PC-3 (cell line): Measurements from ENCODE around the gene SLC43A2.

Experiments used
- CTCF ChIP-seq: fragments of 300-600 bp; sonication (generic); conservative IDR thresholded peaks from 2 replicates; pipeline ENCODE4 v1.5.1; 2017; ENCODE audit warnings: antibody characterized with exemption, low read depth, mild to moderate bottlenecking, low read length
- EZH2 ChIP-seq: fragments of 300-600 bp; sonication (generic); IDR thresholded peaks from one replicate; pipeline ENCODE4 v1.6.1; 2017; ENCODE audit warnings: antibody characterized with exemption, mild to moderate bottlenecking, low read length; ENCODE audit not compliant: unreplicated experiment
- EZH2phosphoT487 ChIP-seq: fragments of 300-600 bp; sonication (generic); IDR thresholded peaks from 2 replicates; pipeline ENCODE4 v1.6.1; 2018; ENCODE audit warnings: mild to moderate bottlenecking, antibody characterized with exemption, low read length, borderline replicate concordance

- TF ChIP-seq CTCF (no peak), EZH2 (no peak), EZH2phosphoT487 (no peak)
These were observed 20.7 kb downstream of the SLC43A2 start for GRCh38 chr17:1607971-1608320.
